GM18867 (cell line): ENCODE measurements around the gene NOS3.

Experiments
- ATAC-seq: cut with Tn5 transposase; IDR thresholded peaks from one replicate; pipeline ENCODE4 v1.9.1; 2021; ENCODE audit warnings: mild to moderate bottlenecking, moderate library complexity; ENCODE audit not compliant: unreplicated experiment

NOS3 gene

DNA sequence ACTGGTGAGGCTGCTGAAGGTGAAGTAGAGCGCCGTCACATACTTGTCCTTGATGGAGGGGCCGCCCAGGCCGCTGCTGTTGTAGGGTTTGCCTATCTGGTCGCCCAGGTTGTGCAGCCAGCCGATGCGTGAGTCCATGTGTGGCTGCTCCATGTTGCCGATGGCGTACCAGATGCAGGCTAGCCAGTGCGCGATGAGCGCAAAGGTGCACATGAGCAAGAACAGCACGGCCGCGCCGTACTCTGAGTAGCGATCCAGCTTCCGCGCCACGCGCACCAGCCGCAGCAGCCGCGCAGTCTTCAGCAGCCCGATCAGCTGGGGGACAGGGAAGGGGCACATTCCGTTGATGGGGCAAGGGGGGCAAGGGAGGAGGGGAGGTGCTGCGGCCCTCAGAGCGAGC, 39.3 kb upstream of the NOS3 start:
- no peak for ATAC-seq

DNA sequence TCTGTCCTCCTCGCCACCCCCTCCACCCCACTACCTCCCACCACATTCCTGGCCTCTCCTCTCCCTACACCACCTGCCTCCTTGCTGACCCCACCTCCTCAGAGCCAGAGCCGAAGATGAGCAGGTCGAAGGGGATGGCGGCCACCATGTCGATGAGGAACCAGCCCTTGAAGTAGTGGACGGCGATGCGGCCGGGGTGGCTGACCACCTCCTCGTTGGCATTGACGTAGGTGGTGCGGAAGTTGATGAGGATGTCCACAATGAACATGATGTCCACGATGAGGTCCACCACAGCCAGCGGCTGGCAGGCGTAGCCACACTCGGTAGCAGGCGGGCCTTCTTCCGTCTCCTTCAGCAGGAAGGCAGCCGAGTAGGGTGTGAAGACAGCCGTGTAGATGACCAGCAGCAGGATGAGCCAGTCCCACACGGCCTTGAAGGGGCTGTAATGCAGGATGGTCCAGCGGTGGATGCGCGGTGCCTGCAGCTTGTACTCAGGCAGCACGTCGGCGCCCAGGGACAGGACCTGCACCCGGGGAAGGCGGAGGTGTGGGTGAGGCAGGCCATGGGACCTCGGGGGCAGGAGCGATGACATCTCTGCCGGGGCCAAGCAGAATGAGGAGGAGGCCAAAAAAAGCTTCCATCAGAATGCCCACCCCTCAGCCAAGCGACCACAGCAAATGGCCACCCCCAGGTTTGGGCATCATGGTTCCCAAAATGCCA, 38.3 kb upstream of the NOS3 start:
- no peak for ATAC-seq

DNA sequence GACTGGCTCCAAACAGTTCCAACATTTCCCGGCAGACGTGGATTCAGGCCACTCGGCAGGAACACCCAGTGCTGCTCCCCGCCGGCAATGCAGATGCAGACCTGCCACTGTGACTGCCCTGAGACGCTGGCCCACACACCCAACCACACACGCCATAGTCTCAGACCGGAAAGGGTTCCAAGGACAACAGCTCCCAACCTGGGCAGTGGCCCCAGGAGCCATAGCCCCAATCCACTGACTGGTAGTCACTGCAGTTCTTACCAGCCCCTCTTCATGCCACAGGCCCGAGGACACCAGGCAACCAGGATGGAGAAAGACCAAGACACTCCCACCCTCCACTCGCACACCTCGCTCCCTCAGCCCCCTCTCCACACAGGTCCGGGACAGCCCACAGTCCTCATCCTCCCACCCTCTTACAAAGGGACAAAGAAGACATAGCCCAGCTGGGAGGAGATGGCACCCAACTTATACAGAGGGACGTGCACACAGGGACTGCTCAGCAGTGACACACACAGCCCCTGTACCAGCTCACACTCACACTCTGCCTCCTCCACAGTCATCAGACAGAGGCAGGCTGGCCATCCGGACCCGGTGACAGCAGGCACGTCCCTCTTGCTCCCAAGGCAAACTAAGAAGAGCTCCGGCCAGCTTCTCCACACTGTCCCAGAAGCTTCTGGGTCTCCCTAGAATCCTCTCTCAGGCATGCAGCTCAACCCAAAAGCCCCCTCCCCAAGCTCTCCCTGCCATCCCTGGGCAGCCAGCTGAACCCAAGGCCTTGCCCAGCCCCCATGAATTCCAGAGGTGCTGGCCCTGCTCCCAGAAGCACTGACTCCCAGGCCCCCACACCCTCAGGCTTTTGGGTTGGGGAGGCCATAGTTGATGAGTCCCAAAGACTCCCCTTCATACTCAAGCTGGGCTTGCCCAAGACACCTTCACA, 37.5 kb upstream of the NOS3 start:
- ATAC-seq = no peak

DNA sequence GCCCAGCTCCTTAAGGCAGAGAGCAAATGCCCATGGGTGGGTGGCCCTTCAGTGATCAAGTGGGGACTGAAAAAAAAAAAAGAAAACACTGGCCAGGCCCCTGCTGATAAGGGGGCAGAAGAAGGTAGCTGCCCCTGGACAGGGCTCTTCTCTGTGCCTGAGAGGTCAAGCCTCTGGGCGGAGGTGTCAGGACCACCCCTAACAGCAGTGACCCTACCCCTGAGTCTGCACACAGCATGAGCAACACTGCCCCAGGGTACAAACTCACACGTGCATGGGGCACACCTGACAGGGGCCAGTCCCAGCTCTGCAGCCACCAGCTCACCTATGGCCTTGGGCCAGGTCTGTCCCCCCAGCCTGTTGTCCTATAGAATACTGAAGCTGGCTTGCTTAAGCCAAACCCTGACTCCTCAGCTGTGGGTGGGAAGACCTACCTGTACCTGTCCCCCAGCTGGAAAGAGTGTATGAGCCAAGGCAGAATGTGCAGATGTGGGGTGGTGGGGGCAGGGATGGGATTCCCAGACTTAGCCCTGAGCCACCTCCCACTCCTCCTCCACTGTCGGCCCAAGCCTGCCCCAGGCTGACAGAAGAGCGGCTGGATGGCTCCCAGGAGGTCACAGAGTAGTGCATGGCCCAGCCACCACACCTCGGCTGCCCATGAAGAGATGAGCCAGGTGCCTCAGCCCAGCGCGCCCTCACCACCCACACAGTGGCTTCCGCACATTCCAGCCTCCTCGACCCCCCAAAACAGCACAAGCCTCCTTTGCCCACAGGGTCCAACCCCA, 36.4 kb upstream of the NOS3 start:
- ATAC-seq = no peak

GRCh38 chr7:150954986-150955518, 35.8 kb upstream of the NOS3 start:
- ATAC-seq = no peak

DNA sequence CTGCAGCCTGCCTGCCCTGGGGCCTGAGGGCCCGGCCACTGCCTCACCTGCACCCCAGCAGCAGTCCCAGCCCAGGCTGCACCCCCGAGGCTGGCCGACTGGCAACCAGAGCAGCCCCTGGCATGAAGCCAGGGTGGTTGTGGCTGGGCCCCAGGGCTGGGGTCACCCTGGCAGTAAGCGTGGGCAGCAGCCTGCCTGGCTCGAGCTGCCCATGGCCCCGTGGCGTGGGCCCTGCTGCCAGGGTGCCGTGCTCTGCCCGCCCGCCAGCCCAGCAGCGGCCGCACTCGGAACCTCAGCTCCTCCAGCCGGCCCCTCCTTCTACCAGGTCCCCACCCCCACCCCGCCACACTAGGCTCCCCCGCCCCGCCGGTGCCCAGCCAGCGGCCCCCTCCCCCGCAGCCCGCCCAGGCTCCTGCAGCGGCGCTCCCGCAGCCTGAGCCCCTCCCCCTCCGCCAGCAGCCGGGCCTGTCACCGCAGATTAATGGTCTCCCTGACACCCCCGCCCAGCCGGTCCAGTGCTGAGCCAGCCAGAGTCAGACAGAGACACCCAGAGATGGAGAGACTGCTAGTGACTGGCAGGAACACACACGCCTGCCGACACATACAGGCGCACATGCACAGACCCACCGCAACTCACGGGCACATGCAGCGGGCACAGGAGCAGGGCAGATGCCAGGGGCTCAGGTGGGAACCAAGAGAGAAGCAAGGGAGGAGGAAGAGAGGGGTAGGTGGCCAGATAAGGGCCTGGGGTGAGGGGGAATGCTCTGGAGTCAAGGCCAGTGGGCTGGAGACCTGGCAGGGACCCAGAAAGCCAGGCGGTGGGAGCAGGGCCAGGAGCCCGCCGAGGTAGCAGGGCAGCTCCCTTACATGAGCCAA, 35.1 kb upstream of the NOS3 start:
- ATAC-seq = no peak

DNA sequence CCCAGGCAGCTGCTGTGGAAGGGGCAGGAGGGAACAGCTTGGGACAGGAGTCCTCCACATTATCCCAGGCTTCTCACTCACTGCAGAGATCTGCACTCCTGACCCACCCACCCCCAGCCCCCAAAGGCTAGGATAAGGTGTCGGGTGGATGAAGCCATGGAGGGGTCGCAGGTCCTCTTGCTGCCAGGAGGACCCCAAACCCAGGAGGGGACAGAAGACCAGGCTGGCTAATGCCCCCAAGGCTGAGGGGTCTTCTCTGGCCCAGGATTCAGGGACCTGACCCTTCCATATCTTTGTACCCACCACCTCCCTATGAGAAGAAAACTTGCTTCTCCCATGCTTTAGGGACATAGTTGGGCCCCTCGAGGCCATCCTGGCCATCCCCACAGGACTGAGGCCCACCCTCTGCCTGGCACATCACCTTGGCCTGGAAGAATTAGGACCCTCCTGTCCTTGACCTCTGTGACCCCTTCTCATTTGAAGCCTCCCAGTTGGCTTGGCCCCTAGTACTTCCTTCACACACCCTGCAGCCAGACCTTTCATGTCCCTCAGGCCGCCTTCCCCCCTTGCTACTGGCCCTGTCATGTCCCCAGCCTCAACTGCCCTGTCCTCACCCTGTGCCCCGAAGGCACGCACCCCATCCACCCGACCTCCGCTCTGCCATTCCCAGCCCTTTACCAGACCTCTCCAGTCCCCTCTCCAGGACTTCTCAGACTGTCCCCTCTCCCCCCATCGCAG, 34.3 kb upstream of the NOS3 start:
- ATAC-seq = no peak

DNA sequence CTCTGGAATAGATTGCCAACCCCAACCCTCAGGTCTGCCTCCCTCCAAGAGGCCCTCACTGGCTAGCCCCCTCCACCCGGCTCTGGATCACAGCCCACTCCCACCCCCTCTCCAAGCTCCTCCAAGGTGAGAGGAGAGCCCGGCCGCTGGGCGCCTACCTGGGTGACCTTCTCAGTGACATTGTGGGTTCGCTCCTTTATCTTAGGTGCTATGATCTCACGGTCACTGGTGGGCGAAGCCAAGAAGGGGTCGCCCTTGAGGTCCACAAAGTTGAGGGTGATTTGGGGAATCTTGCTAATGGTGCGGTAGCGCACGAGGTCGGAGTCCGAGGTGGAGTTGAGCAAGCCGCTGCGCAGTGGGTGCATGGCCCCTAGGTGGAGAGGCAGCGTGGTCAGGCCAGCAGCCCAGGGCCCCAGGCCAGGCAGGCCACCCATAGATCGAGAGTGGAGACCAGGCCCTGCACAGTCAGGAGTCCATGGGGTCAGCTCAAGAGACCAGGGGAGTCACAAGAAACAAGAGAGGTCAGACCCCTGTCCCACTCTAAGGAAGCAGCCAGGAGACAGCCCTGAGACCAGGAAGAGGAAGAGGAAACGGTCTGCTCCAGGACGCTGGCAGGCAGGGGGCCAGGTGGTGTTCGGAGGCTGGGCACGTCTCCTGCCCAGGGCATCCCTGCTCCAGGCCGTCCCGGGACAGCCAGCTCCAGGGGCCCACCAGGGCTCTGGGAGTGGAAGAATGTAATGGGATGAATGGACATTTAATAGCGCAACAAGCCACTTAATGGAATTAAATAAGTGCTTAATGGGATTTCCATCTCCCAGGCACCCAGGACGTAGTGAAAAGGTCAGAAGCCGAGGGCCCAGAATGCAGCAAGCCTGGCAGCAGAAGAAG, 33.4 kb upstream of the NOS3 start:
- no peak for ATAC-seq

- no peak for ATAC-seq
Measured at GRCh38 chr7:150958062-150958552, 32.7 kb upstream of the NOS3 start.

GRCh38 chr7:150958597-150958996, 32.2 kb upstream of the NOS3 start:
- ATAC-seq = no peak

GRCh38 chr7:150959081-150959480, 31.7 kb upstream of the NOS3 start:
- ATAC-seq = no peak

DNA sequence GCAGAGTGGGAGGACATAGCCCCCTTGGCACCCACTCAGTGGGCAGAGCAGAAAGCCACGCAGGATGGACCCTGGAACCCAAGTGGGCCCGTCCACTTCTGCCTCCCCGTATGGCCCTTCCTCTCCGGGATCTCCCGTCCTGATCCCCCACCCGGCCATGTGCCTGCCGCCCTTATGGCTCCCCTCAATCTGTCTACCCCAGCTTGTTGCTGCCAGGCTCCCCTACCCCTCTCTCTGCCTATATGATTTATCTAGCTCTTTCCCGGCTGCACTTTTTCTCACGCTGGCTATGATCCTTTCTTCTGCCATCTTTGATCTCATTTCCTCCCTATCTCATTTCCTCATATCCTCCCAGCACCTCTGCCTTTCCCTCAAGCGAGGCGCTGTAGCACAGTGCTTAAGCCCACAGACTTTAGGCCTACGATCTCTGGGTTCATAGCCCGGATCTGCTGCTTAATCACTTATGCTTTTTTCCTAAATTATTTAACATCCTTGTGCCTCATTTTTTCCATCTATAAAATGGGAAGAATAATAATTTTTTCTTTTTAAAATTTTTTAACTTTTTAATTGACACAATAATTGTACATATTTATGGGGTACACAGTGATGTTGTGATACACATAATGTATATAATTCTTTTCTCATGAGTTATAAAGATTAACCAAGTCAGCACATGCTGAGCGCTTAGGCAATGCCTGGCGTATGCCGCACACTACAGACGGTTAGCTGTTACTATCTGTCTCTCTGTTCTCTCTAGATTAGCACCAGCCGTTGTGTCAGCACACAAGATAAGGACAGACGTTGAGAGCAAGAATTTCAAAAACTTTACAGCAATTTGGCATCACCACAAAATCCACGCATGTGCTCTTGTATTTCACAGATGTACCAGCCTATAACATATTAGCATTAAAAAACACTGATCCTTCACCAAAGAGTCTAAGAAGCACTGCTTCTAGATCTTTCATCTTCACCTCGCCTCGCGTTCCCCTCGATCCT, 30.8 kb upstream of the NOS3 start:
- no peak for ATAC-seq

GRCh38 chr7:150961510-150962289, 29.1 kb upstream of the NOS3 start:
- no peak for ATAC-seq

DNA sequence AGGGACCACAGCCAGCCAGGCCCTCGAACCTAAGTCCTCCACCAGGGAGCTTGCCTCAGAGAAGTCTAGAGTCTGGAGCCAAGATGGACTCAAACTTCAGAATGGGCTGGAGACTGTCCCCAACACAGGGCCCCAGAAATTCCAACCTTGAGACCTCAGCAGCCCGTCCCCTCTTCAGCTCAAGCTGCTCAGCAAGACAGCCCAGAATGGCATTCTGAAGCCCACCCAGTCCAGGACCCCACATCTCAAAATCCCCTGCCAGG, 28.6 kb upstream of the NOS3 start:
- ATAC-seq = no peak

DNA sequence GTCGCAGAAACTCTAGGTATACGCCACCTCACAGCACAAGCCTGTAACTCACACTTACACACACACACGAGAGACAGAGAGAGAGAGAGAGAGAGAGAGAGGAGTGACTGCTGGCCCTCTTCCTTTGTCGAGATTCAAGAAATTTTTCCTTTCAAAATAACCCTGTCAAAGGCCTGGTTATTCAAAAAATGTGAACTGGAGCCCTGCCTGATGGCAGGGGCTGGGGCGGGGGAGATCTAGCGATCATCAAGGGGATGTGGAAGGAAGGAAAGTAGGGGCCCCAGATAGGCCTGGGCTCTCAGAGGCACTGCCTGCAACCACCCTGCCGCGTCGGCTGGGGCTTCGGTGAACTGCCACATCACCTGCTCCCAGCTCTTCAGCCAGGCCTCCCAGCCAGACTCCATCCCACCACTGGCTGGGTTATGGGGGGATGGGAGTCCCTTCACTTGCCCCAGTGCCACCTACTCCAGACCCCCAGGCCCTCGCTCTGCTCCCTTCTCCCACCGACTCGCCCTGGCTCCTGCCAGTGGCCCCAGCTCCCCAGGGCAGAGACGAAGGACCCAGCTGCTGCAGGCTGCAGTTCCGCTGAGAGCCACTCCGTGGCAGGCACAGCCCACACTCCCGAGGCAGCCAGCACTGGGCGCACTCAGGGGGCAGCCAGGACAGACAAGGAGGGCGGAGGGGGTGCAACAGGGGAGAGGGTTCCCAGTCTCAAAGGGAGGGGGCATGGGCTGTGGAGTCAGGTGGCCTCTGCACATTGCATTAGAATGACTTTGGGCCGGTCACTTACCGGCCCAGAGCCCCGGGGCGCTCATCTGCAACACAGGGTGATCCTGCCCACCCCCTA, 28.0 kb upstream of the NOS3 start:
- ATAC-seq = peak; percentile 80
